ENCODE measurements around the gene CATSPER3. TPM values are rescaled to one million over a fixed set of nuclear protein-coding genes. Genes with fewer than 3 reads are reported as not detected.
A peak's percentile ranks its signal among the peaks of the same experiment; 100 is the strongest.

The CATSPER3 gene
- total and polyA plus RNA-seq, 2 of the 13 experiments (the other 11 are each of a cell fraction or from before 2014, with no cell fraction given) = 0.33 to 0.37 TPM

GRCh38 chr5:134958755-134959154, 9.0 kb upstream of the CATSPER3 start (continued):
- TF ChIP-seq, protein P1, sequence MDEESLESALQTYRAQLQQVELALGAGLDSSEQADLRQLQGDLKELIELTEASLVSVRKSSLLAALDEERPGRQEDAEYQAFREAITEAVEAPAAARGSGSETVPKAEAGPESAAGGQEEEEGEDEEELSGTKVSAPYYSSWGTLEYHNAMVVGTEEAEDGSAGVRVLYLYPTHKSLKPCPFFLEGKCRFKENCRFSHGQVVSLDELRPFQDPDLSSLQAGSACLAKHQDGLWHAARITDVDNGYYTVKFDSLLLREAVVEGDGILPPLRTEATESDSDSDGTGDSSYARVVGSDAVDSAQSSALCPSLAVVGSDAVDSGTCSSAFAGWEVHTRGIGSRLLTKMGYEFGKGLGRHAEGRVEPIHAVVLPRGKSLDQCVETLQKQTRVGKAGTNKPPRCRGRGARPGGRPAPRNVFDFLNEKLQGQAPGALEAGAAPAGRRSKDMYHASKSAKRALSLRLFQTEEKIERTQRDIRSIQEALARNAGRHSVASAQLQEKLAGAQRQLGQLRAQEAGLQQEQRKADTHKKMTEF (CRISPR knock-in tag; IDR thresholded peaks at IDR 0.05) = 0 out of 2 replicates have a peak, but pooled peaks have one; percentile 50
- TF ChIP-seq GTF2F1 (IDR thresholded peaks at IDR 0.05; ENCODE audit: low read length) (no peak), AHR (CRISPR knock-in tag; IDR thresholded peaks at IDR 0.05) (no peak), ZMYM2 (CRISPR knock-in tag; IDR thresholded peaks at IDR 0.05) (no peak), PRDM15 (CRISPR knock-in tag; IDR thresholded peaks at IDR 0.05) (no peak), ZBTB1 (CRISPR knock-in tag; IDR thresholded peaks at IDR 0.05; ENCODE audit: borderline replicate concordance) (no peak), EP300 (IDR thresholded peaks at IDR 0.05; ENCODE audit: low read depth in 2 of 2, low read length in 2 of 2) (0 out of 4 replicates have a peak, but pooled peaks of 1 of the 2 experiments have one; percentile 34), EP300 (CRISPR knock-in tag; IDR thresholded peaks at IDR 0.05; ENCODE audit: borderline replicate concordance) (no peak), ZNF709 (CRISPR knock-in tag; IDR thresholded peaks at IDR 0.05) (no peak), CC2D1A (CRISPR knock-in tag; IDR thresholded peaks at IDR 0.05) (no peak), RBFOX2 (IDR thresholded peaks at IDR 0.05; ENCODE audit: low read depth, low read length) (no peak), ZNF562 (CRISPR knock-in tag; IDR thresholded peaks at IDR 0.05; ENCODE audit: borderline replicate concordance) (no peak), MTA1 (CRISPR knock-in tag; IDR thresholded peaks at IDR 0.05; ENCODE audit: borderline replicate concordance) (no peak), NFRKB (IDR thresholded peaks at IDR 0.05) (no peak), U2AF2 (IDR thresholded peaks at IDR 0.05; ENCODE audit: low read depth, low read length) (no peak), MAF1 (CRISPR knock-in tag; IDR thresholded peaks at IDR 0.05; ENCODE audit: borderline replicate concordance) (no peak), MTF1 (CRISPR knock-in tag; IDR thresholded peaks at IDR 0.05) (no peak), ZNF180 (CRISPR knock-in tag; IDR thresholded peaks at IDR 0.05; ENCODE audit: borderline replicate concordance, low read depth) (no peak), CHD2 (IDR thresholded peaks at IDR 0.05; ENCODE audit: low read depth, low read length) (no peak), ZNF124 (CRISPR knock-in tag; IDR thresholded peaks at IDR 0.05) (no peak), ZNF225 (CRISPR knock-in tag; IDR thresholded peaks at IDR 0.05) (no peak), ZC3H4 (CRISPR knock-in tag; IDR thresholded peaks at IDR 0.05; ENCODE audit: borderline replicate concordance) (no peak), CHCHD3 (CRISPR knock-in tag; IDR thresholded peaks at IDR 0.05) (no peak), ZSCAN31 (CRISPR knock-in tag; IDR thresholded peaks at IDR 0.05; ENCODE audit: low read depth) (no peak)
- TF ChIP-seq, protein P2, sequence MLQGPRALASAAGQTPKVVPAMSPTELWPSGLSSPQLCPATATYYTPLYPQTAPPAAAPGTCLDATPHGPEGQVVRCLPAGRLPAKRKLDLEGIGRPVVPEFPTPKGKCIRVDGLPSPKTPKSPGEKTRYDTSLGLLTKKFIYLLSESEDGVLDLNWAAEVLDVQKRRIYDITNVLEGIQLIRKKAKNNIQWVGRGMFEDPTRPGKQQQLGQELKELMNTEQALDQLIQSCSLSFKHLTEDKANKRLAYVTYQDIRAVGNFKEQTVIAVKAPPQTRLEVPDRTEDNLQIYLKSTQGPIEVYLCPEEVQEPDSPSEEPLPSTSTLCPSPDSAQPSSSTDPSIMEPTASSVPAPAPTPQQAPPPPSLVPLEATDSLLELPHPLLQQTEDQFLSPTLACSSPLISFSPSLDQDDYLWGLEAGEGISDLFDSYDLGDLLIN (CRISPR knock-in tag; IDR thresholded peaks at IDR 0.05; ENCODE audit: borderline replicate concordance) = no peak
- TF ChIP-seq, protein P3, sequence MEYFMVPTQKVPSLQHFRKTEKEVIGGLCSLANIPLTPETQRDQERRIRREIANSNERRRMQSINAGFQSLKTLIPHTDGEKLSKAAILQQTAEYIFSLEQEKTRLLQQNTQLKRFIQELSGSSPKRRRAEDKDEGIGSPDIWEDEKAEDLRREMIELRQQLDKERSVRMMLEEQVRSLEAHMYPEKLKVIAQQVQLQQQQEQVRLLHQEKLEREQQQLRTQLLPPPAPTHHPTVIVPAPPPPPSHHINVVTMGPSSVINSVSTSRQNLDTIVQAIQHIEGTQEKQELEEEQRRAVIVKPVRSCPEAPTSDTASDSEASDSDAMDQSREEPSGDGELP (IDR thresholded peaks at IDR 0.05; ENCODE audit: borderline replicate concordance, low read depth) = no peak
